OCI-LY3 (cell line): ENCODE measurements around the gene ANKUB1.
A peak's percentile ranks its signal among the peaks of the same experiment; 100 is the strongest.

Experiments
- H2AFZ ChIP-seq: fragments of 200-600, 300-600 bp; shearing (Covaris generic); 2 replicates; pipeline ENCODE4 v1.6.0; 2014; ENCODE audit warnings: antibody characterized with exemption, low read depth, low read length
- H3K27ac ChIP-seq: fragments of 200-600, 300-600 bp; sonication (generic); 2 replicates; pipeline ENCODE4 v1.5.1; 2014; ENCODE audit warnings: mild to moderate bottlenecking, low read length, moderate library complexity, mixed read lengths
- H3K27me3 ChIP-seq: fragments of 200-600, 300-600 bp; sonication (generic); 2 replicates; pipeline ENCODE4 v1.6.1; 2014; ENCODE audit warnings: low read depth, low read length, mixed read lengths
- H3K36me3 ChIP-seq: fragments of 200-600, 300-600 bp; sonication (generic); replicated peaks from 2 replicates; pipeline ENCODE3; 2014; ENCODE audit warnings: low read depth, low read length, mixed read lengths
- H3K4me1 ChIP-seq: fragments of 300-600, 200-600 bp; sonication (generic); 2 replicates; pipeline ENCODE4 v1.6.1; 2014; ENCODE audit warnings: low read length, mixed read lengths
- H3K4me2 ChIP-seq: fragments of 200-600, 300-600 bp; sonication (generic); 2 replicates; pipeline ENCODE4 v1.6.1; 2014; ENCODE audit warnings: low read length, mixed read lengths
- H3K4me3 ChIP-seq: fragments of 300-600, 200-600 bp; sonication (generic); 2 replicates; pipeline ENCODE4 v1.5.1; 2014; ENCODE audit warnings: antibody characterized with exemption, mild to moderate bottlenecking, low read length, moderate library complexity
- H3K79me2 ChIP-seq: fragments of 300-600, 200-600 bp; shearing (Covaris generic); 2 replicates; pipeline ENCODE4 v1.6.1; 2014; ENCODE audit warnings: mild to moderate bottlenecking, low read length, mixed read lengths
- H3K9ac ChIP-seq: fragments of 300-600, 200-600 bp; shearing (Covaris generic); 2 replicates; pipeline ENCODE4 v1.6.0; 2014; ENCODE audit warnings: mild to moderate bottlenecking, low read length, moderate library complexity
- H3K9me3 ChIP-seq: fragments of 200-600, 300-600 bp; shearing (Covaris generic); 2 replicates; pipeline ENCODE4 v1.6.1; 2014; ENCODE audit warnings: low read length, mixed read lengths; ENCODE audit not compliant: insufficient read depth
- H4K20me1 ChIP-seq: fragments of 200-600, 300-600 bp; sonication (generic); 2 replicates; pipeline ENCODE4 v1.6.1; 2016; ENCODE audit warnings: low read length, mixed read lengths; ENCODE audit not compliant: insufficient read depth
- CTCF ChIP-seq: fragments of 200-600, 300-600 bp; sonication (generic); IDR thresholded peaks from 2 replicates; pipeline ENCODE4 v1.5.1; 2014; ENCODE audit warnings: antibody characterized with exemption, low read length, low read depth
- EZH2phosphoT487 ChIP-seq: fragments of 200-600 bp; shearing (Covaris generic); IDR thresholded peaks from 2 replicates; pipeline ENCODE4 v1.6.1; 2018; ENCODE audit warnings: antibody characterized with exemption, mixed run types, low read depth

The ANKUB1 gene

DNA sequence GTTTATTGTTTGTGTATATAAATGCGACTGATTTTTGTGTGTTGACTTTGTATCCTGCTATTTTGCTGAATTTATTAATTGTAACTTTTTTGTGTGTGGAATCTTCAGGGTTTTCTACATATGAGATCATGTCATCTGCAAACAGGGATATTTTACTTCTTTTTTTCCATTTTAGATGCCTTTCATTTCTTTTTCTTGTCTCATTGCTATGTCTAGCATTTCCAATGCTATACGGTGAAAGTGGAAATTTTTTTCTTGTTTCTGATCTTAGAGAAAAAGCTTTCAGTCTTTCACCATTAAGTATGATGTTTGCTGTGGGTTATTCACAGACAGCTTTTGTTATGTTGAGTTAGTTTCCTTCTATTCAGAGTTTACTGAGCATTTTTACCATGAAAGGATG is 71.4 kb downstream of the ANKUB1 start:
- 0 out of 2 replicates have a peak, but pooled peaks cover 4% of the 10 kb centered on the region for H3K4me1 ChIP-seq
- H3K36me3 ChIP-seq, result no peaks in the 10 kb centered on the region
- H2AFZ ChIP-seq, result no peak overlapping the region
- TF ChIP-seq CTCF, result no peak
- TF ChIP-seq EZH2phosphoT487, result no peak
- H3K27ac ChIP-seq, result no peak overlapping the region
- H3K4me3 ChIP-seq, result no peak overlapping the region
- H4K20me1 ChIP-seq, result no peaks in the 10 kb centered on the region
- no peak overlapping the region for H3K4me2 ChIP-seq
- H3K9me3 ChIP-seq, result 0 out of 2 replicates have a peak, but pooled peaks cover 5% of the 10 kb centered on the region
- no peak overlapping the region for H3K9ac ChIP-seq
- no peaks in the 10 kb centered on the region; the same call in 1 of the 2 replicates for H3K27me3 ChIP-seq
- no peaks in the 10 kb centered on the region for H3K79me2 ChIP-seq

DNA sequence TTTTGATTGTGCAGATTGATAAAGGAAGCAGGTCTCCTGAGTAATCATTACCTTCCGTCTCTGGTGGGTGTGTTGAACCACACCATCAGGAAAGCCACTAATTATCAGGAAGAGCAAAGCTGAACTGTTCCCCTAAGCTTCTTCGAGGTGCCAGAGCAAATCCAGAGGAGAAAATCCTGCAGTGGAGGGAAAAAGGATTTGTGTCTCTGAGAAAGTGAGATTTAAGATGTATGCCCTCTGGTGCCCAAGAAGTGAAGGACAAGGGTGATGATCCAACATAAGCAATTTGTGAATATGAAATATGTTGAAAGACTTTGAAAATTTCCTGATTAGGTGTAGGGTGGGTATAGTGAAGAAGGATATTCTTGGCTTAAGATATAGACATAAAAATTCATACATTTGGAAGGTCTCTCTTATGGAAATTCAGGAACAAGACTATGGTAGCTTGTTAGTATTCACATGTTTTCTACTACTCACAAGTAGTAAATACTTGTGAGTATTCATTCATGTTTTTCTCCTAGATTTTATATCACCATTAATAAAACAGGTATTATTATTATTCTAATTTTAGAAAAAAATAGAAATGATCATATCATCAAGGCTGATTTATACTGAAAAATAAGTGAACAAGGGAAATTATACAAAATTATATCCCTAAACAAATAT is 74.8 kb downstream of the ANKUB1 start:
- H3K27ac ChIP-seq, result no peak overlapping the region
- H3K4me3 ChIP-seq, result peak overlapping the region; percentile 76

GRCh38 chr3:149716984-149717383 is 75.4 kb downstream of the ANKUB1 start:
- H2AFZ ChIP-seq, result peak overlapping the region; percentile 94
- no peak for TF ChIP-seq EZH2phosphoT487
- no peak for TF ChIP-seq CTCF

More for the DNA sequence above, 74.8 kb downstream of the ANKUB1 start:
- H2AFZ ChIP-seq, result peak overlapping the region; percentile 94
- H3K4me1 ChIP-seq, result 0 out of 2 replicates have a peak, but pooled peaks cover 4% of the 10 kb centered on the region
- peak overlapping the region; percentile 54 for H3K9ac ChIP-seq
- H3K79me2 ChIP-seq, result no peaks in the 10 kb centered on the region
- 0 out of 2 replicates have a peak, but pooled peaks cover 5% of the 10 kb centered on the region for H3K9me3 ChIP-seq
- peak overlapping the region; percentile 91 for H3K4me2 ChIP-seq
- no peaks in the 10 kb centered on the region for H4K20me1 ChIP-seq
- TF ChIP-seq EZH2phosphoT487 (no peak), CTCF (peak; percentile 89)
- no peaks in the 10 kb centered on the region for H3K36me3 ChIP-seq
- no peaks in the 10 kb centered on the region for H3K27me3 ChIP-seq

GRCh38 chr3:149715247-149715646 is 77.1 kb downstream of the ANKUB1 start:
- no peaks in the 10 kb centered on the region for H3K27me3 ChIP-seq
- no peak overlapping the region for H3K4me3 ChIP-seq
- H3K36me3 ChIP-seq, result no peaks in the 10 kb centered on the region

More at GRCh38 chr3:149716984-149717383, 75.4 kb downstream of the ANKUB1 start:
- Histone ChIP-seq H3K4me1 (0 out of 2 replicates have a peak, but pooled peaks cover 4% of the 10 kb centered on the region), H3K27ac (no peak overlapping the region), H3K9ac (peak overlapping the region; percentile 54), H3K9me3 (0 out of 2 replicates have a peak, but pooled peaks cover 5% of the 10 kb centered on the region), H3K79me2 (no peaks in the 10 kb centered on the region), H3K4me2 (peak overlapping the region; percentile 91), H3K36me3 (no peaks in the 10 kb centered on the region), H3K4me3 (peak overlapping the region; percentile 76), H4K20me1 (no peaks in the 10 kb centered on the region), H3K27me3 (no peaks in the 10 kb centered on the region)

More at GRCh38 chr3:149715247-149715646, 77.1 kb downstream of the ANKUB1 start:
- Histone ChIP-seq H3K4me2 (no peak overlapping the region), H3K79me2 (no peaks in the 10 kb centered on the region), H2AFZ (no peak overlapping the region), H3K4me1 (0 out of 2 replicates have a peak, but pooled peaks cover 4% of the 10 kb centered on the region), H4K20me1 (no peaks in the 10 kb centered on the region), H3K9me3 (no peaks in the 10 kb centered on the region), H3K27ac (no peak overlapping the region), H3K9ac (no peak overlapping the region)
- TF ChIP-seq EZH2phosphoT487 (no peak), CTCF (no peak)
